DOHH2 (cell line): ENCODE measurements around the gene ARL6IP4.

Source experiments
- H3F3A ChIP-seq: fragments of 200-600 bp; sonication (generic), shearing (Covaris generic); 2 replicates; pipeline ENCODE4 v1.6.0; 2016; ENCODE audit warnings: antibody characterized with exemption, mild to moderate bottlenecking; ENCODE audit not compliant: control insufficient read depth, insufficient read depth
- H3K27ac ChIP-seq: fragments of 200-600 bp; sonication (generic); 2 replicates; pipeline ENCODE4 v1.5.1; 2014; ENCODE audit warnings: low read depth, mild to moderate bottlenecking, low read length, moderate library complexity
- H3K27me3 ChIP-seq: fragments of 200-600 bp; sonication (generic); 2 replicates; pipeline ENCODE4 v1.6.1; 2014; ENCODE audit warnings: mild to moderate bottlenecking, low read length, mixed read lengths; ENCODE audit not compliant: control insufficient read depth
- H3K36me3 ChIP-seq: fragments of 200-600 bp; sonication (generic); 2 replicates; pipeline ENCODE4 v1.6.1; 2014; ENCODE audit warnings: mild to moderate bottlenecking, low read length, moderate library complexity, mixed read lengths; ENCODE audit not compliant: control insufficient read depth
- H3K4me1 ChIP-seq: fragments of 200-600 bp; sonication (generic); 2 replicates; pipeline ENCODE4 v1.6.1; 2014; ENCODE audit warnings: mild to moderate bottlenecking, low read length, mixed read lengths; ENCODE audit not compliant: control insufficient read depth
- H3K4me2 ChIP-seq: fragments of 200-600 bp; sonication (generic); 2 replicates; pipeline ENCODE4 v1.6.0; 2014; ENCODE audit warnings: mild to moderate bottlenecking, low read length, moderate library complexity
- H3K4me3 ChIP-seq: fragments of 200-600 bp; sonication (generic); 2 replicates; pipeline ENCODE4 v1.5.1; 2014; ENCODE audit warnings: mild to moderate bottlenecking, low read length, mixed read lengths
- H3K79me2 ChIP-seq: fragments of 200-600 bp; sonication (generic); 2 replicates; pipeline ENCODE4 v1.6.1; 2014; ENCODE audit warnings: mild to moderate bottlenecking, low read length, mixed read lengths; ENCODE audit not compliant: control insufficient read depth
- H3K9me2 ChIP-seq: fragments of 200-600 bp; sonication (generic); replicated peaks from 2 replicates; pipeline ENCODE4 v1.6.1; 2014; ENCODE audit warnings: mild to moderate bottlenecking, low read length, mixed read lengths; ENCODE audit not compliant: control insufficient read depth
- H3K9me3 ChIP-seq: fragments of 200-600 bp; sonication (generic); 2 replicates; pipeline ENCODE4 v1.6.1; 2014; ENCODE audit warnings: antibody characterized with exemption, low read length, mixed read lengths; ENCODE audit not compliant: control insufficient read depth, insufficient read depth
- H4K20me1 ChIP-seq: fragments of 200-600 bp; sonication (generic); 2 replicates; pipeline ENCODE4 v1.6.0; 2014; ENCODE audit warnings: low read depth, mild to moderate bottlenecking, antibody characterized with exemption, low read length, moderate library complexity; ENCODE audit not compliant: control insufficient read depth, insufficient read depth
- CTCF ChIP-seq: fragments of 200-600 bp; sonication (generic); IDR thresholded peaks from one replicate; pipeline ENCODE4 v1.5.1; 2014; ENCODE audit warnings: antibody characterized with exemption, mild to moderate bottlenecking, low read depth, low read length; ENCODE audit not compliant: poor library complexity, severe bottlenecking
- EZH2phosphoT487 ChIP-seq: fragments of 200-600 bp; sonication (generic); IDR thresholded peaks from 2 replicates; pipeline ENCODE4 v1.6.1; 2017; ENCODE audit warnings: borderline replicate concordance, mild to moderate bottlenecking, antibody characterized with exemption, low read length, moderate library complexity, mixed read lengths

The ARL6IP4 gene

DNA sequence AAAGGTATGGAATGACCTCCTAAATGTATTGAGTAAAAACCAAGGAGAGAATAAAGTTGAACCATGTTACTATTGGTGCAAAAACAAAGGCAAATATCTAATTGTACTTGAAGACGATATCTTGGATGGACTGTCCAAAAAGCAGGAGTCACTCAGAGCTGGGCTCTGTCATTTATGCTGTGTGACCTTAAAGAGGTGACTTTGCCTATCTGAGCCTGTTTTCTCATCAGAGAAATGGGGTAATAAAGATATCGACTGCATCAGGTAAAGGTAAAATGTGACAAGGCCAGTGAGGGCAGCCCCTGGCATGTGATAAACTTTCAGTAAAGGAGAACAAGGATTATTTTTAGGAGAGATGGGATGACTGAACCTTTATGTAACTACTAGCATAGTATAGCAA, 12.4 kb upstream of the ARL6IP4 start:
- Histone ChIP-seq H3K36me3 (no peaks in the 10 kb centered on the region), H3K9me2 (no peaks in the 10 kb centered on the region), H3K4me3 (no peak overlapping the region), H3K4me2 (no peak overlapping the region), H3K27ac (no peak overlapping the region), H3K4me1 (peaks cover 15% of the 10 kb centered on the region), H3K79me2 (no peaks in the 10 kb centered on the region), H3F3A (peaks cover 6% of the 10 kb centered on the region), H3K9me3 (no peaks in the 10 kb centered on the region), H4K20me1 (peaks cover 5% of the 10 kb centered on the region; the same call in 1 of the 2 replicates), H3K27me3 (no peaks in the 10 kb centered on the region)
- TF ChIP-seq CTCF (no peak), EZH2phosphoT487 (no peak)

- TF ChIP-seq CTCF (no peak), EZH2phosphoT487 (no peak)
- no peaks in the 10 kb centered on the region; the same call in 1 of the 2 replicates for H3K36me3 ChIP-seq
- no peaks in the 10 kb centered on the region for H3K9me2 ChIP-seq
- no peak overlapping the region for H3K4me2 ChIP-seq
- peaks cover 5% of the 10 kb centered on the region; the same call in 1 of the 2 replicates for H4K20me1 ChIP-seq
- H3K27ac ChIP-seq = no peak overlapping the region
- H3K9me3 ChIP-seq = no peaks in the 10 kb centered on the region
- H3K27me3 ChIP-seq = no peaks in the 10 kb centered on the region
- peaks cover 20% of the 10 kb centered on the region for H3K4me1 ChIP-seq
- H3K79me2 ChIP-seq = 0 out of 2 replicates have a peak, but pooled peaks cover 4% of the 10 kb centered on the region
- H3K4me3 ChIP-seq = no peak overlapping the region
- peaks cover 6% of the 10 kb centered on the region for H3F3A ChIP-seq
Measured at GRCh38 chr12:122969676-122970075, 10.8 kb upstream of the ARL6IP4 start.

GRCh38 chr12:122974274-122974891, 6.1 kb upstream of the ARL6IP4 start:
- peak overlapping the region; percentile 88 for H3K4me3 ChIP-seq

More at GRCh38 chr12:122974274-122974891, 6.1 kb upstream of the ARL6IP4 start:
- H3K9me3 ChIP-seq = no peaks in the 10 kb centered on the region
- peaks cover 26% of the 10 kb centered on the region for H3K4me1 ChIP-seq
- no peaks in the 10 kb centered on the region for H3K9me2 ChIP-seq
- no peaks in the 10 kb centered on the region for H4K20me1 ChIP-seq
- H3K27ac ChIP-seq = peak overlapping the region; percentile 86
- H3F3A ChIP-seq = no peaks in the 10 kb centered on the region
- peaks cover 47% of the 10 kb centered on the region for H3K79me2 ChIP-seq
- peaks cover 31% of the 10 kb centered on the region for H3K36me3 ChIP-seq
- no peaks in the 10 kb centered on the region for H3K27me3 ChIP-seq
- H3K4me2 ChIP-seq = peak overlapping the region; percentile 89
- TF ChIP-seq CTCF (no peak), EZH2phosphoT487 (no peak)
